Suprapubic skin (tissue), 4 donors: ENCODE results near the gene CTSA. TPM values are rescaled to one million over a fixed set of nuclear protein-coding genes. Genes with fewer than 3 reads are reported as not detected.
A peak's percentile ranks its signal among the peaks of the same experiment; 100 is the strongest.

Experiments
- DNase-seq, 2 donors: peaks; one replicate each; pipeline ENCODE4 v3.0.0-alpha.2; 2019; ENCODE audit warnings: low spot score in 2 of 2
- H3K27ac ChIP-seq: fragments of 200-600 bp; sonication (generic); one replicate; pipeline ENCODE4 v1.5.1; 2019
- H3K27me3 ChIP-seq: fragments of 200-600 bp; sonication (generic); one replicate; pipeline ENCODE4 v1.5.1; 2019
- H3K36me3 ChIP-seq: fragments of 200-600 bp; sonication (generic); one replicate; pipeline ENCODE4 v1.5.1; 2019
- H3K4me1 ChIP-seq: fragments of 200-600 bp; sonication (generic); one replicate; pipeline ENCODE4 v1.5.1; 2019
- H3K4me3 ChIP-seq: fragments of 200-600 bp; sonication (generic); one replicate; pipeline ENCODE4 v1.5.1; 2019; ENCODE audit warnings: mild to moderate bottlenecking
- H3K9me3 ChIP-seq: fragments of 200-600 bp; sonication (generic); one replicate; pipeline ENCODE4 v1.5.1; 2019
- EP300 ChIP-seq: sonication (generic); formaldehyde crosslinking; IDR thresholded peaks from one replicate; pipeline ENCODE4 v1.6.1; 2017; ENCODE audit warnings: antibody characterized with exemption
- POLR2A ChIP-seq, 2 donors: fragments of 450-650 bp; IDR thresholded peaks; one replicate each; pipeline ENCODE4 v1.6.1; 2017; ENCODE audit warnings: antibody characterized with exemption in 2 of 2, mild to moderate bottlenecking in 2 of 2, moderate library complexity in 2 of 2
- POLR2AphosphoS5 ChIP-seq, 3 donors: sonication (generic); formaldehyde crosslinking; IDR thresholded peaks; one replicate each; pipeline ENCODE4 v1.6.1; 2017; ENCODE audit warnings: antibody characterized with exemption in 3 of 3
- WGBS: methylation state at CpG from one replicate; pipeline ENCODE4 v1.1.5; 2018; 5-methylcytosine and 5-hydroxymethylcytosine counted together
- total RNA-seq, 4 donors: library from RNA; depleted of rRNA; stranded (reverse); fragments of >200 nt; gene quantifications; one replicate each; pipeline ENCODE4 v1.1.0, GENCODE V29; 2016
- TF ChIP-seq, protein P1 (sequence below), 2 donors: fragments of 200-600 bp in 1 of 2; fragments of 450-650 bp in 1 of 2; sonication (generic) in 1 of 2; IDR thresholded peaks; one replicate each; pipeline ENCODE4 v1.5.1; 2016 to 2019; ENCODE audit warnings: antibody characterized with exemption in 2 of 2, mild to moderate bottlenecking in 1 of 2, moderate library complexity in 1 of 2

The CTSA gene
- total RNA-seq, 4 donors from 2014 or later = 95.5 to 133 (median 120) TPM

DNA sequence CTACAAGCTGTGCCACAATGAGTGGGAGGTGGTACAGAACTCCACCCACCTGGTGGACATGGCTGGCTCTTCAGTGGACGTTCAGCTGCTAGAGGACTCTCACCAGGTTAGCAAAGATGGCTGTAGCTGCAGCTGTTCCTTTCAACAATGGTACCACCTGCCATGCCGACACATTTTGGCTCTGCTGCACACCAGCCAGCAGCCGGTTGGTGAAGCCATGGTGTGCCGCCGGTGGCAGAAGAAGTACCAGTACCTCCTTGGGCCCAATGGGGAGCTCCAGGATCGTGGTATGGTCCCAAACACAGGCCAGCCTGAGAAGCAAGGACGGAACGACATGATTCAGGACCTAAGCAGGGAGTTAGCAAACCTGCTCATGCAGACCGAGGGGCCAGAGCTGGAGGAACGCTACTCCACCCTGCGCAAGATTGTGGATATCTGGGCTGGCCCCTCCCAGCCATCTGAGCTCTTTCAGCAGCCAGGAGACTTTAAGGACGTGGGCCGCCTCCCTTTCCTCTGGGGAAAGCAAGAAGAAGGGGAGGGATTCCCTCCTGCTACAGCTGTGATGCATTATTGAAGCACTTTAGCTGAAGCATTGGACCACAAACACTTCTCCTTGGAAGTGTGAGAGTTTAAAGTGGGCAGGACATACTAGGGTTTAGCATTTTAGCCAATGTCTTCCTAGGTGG, 12.9 kb upstream of the CTSA start:
- TF ChIP-seq POLR2AphosphoS5 (IDR thresholded peaks at IDR 0.05) = no peak
- TF ChIP-seq POLR2A (IDR thresholded peaks at IDR 0.05) = no peak
- TF ChIP-seq EP300 = no peak
- TF ChIP-seq, protein P1, sequence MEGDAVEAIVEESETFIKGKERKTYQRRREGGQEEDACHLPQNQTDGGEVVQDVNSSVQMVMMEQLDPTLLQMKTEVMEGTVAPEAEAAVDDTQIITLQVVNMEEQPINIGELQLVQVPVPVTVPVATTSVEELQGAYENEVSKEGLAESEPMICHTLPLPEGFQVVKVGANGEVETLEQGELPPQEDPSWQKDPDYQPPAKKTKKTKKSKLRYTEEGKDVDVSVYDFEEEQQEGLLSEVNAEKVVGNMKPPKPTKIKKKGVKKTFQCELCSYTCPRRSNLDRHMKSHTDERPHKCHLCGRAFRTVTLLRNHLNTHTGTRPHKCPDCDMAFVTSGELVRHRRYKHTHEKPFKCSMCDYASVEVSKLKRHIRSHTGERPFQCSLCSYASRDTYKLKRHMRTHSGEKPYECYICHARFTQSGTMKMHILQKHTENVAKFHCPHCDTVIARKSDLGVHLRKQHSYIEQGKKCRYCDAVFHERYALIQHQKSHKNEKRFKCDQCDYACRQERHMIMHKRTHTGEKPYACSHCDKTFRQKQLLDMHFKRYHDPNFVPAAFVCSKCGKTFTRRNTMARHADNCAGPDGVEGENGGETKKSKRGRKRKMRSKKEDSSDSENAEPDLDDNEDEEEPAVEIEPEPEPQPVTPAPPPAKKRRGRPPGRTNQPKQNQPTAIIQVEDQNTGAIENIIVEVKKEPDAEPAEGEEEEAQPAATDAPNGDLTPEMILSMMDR (IDR thresholded peaks at IDR 0.05) = no peak
- Histone ChIP-seq H3K36me3 (peaks cover 25% of the 10 kb centered on the region), H3K27me3 (no peaks in the 10 kb centered on the region), H3K4me1 (peaks cover 24% of the 10 kb centered on the region), H3K9me3 (no peaks in the 10 kb centered on the region), H3K4me3 (no peak overlapping the region), H3K27ac (no peak overlapping the region)
- WGBS = 71% methylated on average over 13 of the region's 13 CpGs
- DNase-seq = no peak

DNA sequence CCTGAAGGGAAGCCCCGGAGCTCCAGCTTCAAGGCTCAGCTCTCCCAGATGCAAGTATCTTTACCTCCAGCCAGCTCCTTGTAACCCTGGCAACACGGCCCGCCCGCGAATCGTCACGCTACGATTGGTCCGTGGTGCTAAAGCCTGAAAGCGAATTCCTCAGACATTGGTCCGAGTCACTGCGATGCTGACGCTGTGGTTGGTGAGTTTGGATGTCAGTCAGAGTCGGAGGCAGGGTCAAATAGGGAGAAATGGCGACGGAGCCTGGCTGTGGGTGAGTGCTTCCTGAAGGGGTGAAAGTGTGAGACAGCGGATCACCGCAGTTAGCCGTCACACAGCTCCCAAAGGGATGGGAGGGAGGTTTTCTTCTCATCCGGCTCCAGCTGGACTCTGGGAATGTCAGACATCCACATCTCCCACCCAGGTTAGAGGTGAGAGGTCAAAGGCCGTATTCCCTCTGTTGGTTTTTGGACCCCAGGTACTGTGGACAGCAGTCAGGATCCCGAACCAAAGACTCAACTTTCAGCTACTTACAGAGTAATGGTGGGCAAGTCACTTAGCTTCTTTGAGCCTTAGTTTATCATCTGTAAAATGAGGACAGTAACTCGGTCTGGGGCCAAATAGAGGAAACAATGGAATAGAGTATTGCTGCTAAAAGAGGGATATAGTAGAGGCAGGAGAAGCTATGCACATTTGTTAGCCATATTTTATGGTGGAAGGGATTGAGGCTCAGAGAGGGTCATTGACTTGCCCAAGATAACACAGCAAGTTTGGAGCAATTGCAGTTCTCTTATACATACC, 9.9 kb upstream of the CTSA start, which contains the start of gene ZSWIM1:
ZSWIM1 (plus strand) TSS at position 240 of the 801 bp plus-strand sequence. CDS start 1,366 bp downstream, outside the sequence.
- Histone ChIP-seq H3K36me3 (peaks cover 39% of the 10 kb centered on the region), H3K27ac (peak within 1 kb of the TSS; percentile 76), H3K4me3 (peak within 1 kb of the TSS; percentile 54), H3K4me1 (peaks cover 28% of the 10 kb centered on the region), H3K9me3 (no peaks in the 10 kb centered on the region), H3K27me3 (no peaks in the 10 kb centered on the region)
- peak; percentile 21 to 60 for TF ChIP-seq POLR2A (IDR thresholded peaks at IDR 0.05)
- TF ChIP-seq POLR2AphosphoS5 (IDR thresholded peaks at IDR 0.05) = peak in 1 of 3 donors; percentile 74
- TF ChIP-seq EP300 = no peak
- WGBS = 1% methylated on average over 19 of the region's 23 CpGs
- DNase-seq = peak; percentile 100

DNA sequence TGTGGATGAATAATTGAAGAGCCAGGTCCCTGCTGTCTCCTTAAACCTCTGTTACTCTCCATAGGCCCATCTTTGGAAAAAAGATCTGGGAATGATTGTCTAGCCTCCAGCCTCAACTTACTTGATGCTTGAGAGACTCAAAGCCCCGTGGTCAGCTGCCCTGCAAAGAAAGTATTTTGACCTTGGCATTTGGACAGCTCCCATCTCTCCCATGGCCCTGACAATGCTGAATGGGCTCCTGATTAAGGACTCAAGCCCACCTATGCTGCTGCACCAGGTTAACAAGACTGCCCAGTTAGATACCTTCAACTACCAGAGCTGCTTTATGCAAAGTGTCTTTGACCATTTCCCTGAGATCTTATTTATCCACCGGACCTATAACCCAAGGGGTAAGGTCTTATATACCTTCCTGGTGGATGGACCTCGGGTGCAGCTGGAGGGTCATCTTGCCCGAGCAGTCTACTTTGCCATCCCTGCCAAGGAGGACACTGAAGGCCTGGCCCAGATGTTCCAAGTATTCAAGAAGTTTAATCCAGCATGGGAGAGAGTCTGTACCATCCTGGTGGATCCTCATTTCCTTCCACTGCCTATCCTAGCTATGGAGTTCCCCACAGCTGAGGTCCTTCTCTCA, 8.6 kb upstream of the CTSA start:
- H3K9me3 ChIP-seq = no peaks in the 10 kb centered on the region
- no peak overlapping the region for H3K27ac ChIP-seq
- WGBS = 86% methylated on average over 4 of the region's 4 CpGs
- H3K36me3 ChIP-seq = peaks cover 48% of the 10 kb centered on the region
- H3K4me1 ChIP-seq = peaks cover 28% of the 10 kb centered on the region
- H3K4me3 ChIP-seq = no peak overlapping the region
- TF ChIP-seq POLR2AphosphoS5 (IDR thresholded peaks at IDR 0.05) (no peak), POLR2A (IDR thresholded peaks at IDR 0.05) (no peak), EP300 (no peak)
- TF ChIP-seq, protein P1 (IDR thresholded peaks at IDR 0.05) = no peak
- no peaks in the 10 kb centered on the region for H3K27me3 ChIP-seq
- no peak for DNase-seq

DNA sequence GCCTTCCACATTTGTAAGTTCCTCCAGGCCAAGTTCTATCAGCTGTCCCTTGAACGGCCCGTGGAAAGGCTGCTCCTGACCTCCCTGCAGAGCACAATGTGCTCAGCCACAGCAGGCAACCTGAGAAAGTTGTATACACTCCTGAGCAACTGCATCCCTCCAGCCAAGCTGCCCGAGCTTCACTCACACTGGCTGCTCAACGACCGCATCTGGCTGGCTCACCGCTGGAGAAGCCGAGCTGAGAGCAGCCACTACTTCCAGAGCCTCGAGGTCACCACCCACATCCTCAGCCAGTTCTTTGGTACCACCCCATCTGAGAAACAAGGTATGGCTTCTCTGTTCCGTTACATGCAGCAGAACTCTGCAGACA, 8.1 kb upstream of the CTSA start:
- Histone ChIP-seq H3K36me3 (peaks cover 44% of the 10 kb centered on the region), H3K27ac (no peak overlapping the region)

More for the DNA sequence above, 8.1 kb upstream of the CTSA start:
- Histone ChIP-seq H3K4me1 (peaks cover 28% of the 10 kb centered on the region), H3K27me3 (no peaks in the 10 kb centered on the region), H3K9me3 (no peaks in the 10 kb centered on the region), H3K4me3 (no peak overlapping the region)
- TF ChIP-seq EP300 (no peak), POLR2A (IDR thresholded peaks at IDR 0.05) (no peak), POLR2AphosphoS5 (IDR thresholded peaks at IDR 0.05) (no peak)
- TF ChIP-seq, protein P1 (IDR thresholded peaks at IDR 0.05) = no peak
- 87% methylated on average over 8 of the region's 9 CpGs for WGBS
- no peak for DNase-seq
